HEK293 (cell line): ENCODE measurements around the gene HMX3.

Source experiments
- CTCF ChIA-PET: fragments of 350-600 bp; formaldehyde crosslinking; extraction: SDS; loops from one replicate; lab custom pipeline; 2021; ENCODE audit warnings: antibody characterized with exemption; lab: Yijun Ruan, JAX
- POLR2A ChIA-PET: fragments of 300-600 bp; formaldehyde crosslinking; extraction: SDS; loops from one replicate; lab custom pipeline; 2020; ENCODE audit warnings: antibody characterized with exemption, inconsistent platforms; lab: Yijun Ruan, JAX
- H3K27ac ChIP-seq: fragments of 200-500 bp; sonication (Bioruptor generic); 2 replicates; pipeline ENCODE4 v1.5.1; 2014; ENCODE audit warnings: low read depth, low read length, control low read depth, inconsistent platforms; ENCODE audit errors: extremely low read depth
- H3K36me3 ChIP-seq, 2 experiments: fragments of 200-500 bp in 1 of 2; sonication (Bioruptor generic) in 1 of 2; 1 replicate in 1 of 2; 2 replicates in 1 of 2; pipeline ENCODE4 v1.5.1; 2014 to 2017; ENCODE audit warnings: inconsistent platforms in 2 of 2, low read length in 2 of 2; ENCODE audit not compliant: control insufficient read depth in 2 of 2, insufficient read depth in 1 of 2
- H3K4me1 ChIP-seq: fragments of 200-500 bp; sonication (Bioruptor generic); 2 replicates; pipeline ENCODE4 v1.5.1; 2014; ENCODE audit warnings: mild to moderate bottlenecking, low read length, inconsistent platforms; ENCODE audit not compliant: control insufficient read depth, insufficient read depth
- H3K4me3 ChIP-seq: 2 replicates; pipeline ENCODE4 v1.5.1; 2011; ENCODE audit warnings: low read depth, mild to moderate bottlenecking, control low read depth, low read length, moderate library complexity
- H3K9me3 ChIP-seq: fragments of 200-500 bp; sonication (Bioruptor generic); 2 replicates; pipeline ENCODE4 v1.5.1; 2014; ENCODE audit warnings: low read depth, low read length, inconsistent platforms; ENCODE audit not compliant: control insufficient read depth, insufficient read depth
- GLI2 ChIP-seq: fragments of 450-650 bp; formaldehyde crosslinking; IDR thresholded peaks from 2 replicates; pipeline ENCODE4; 2017; ENCODE audit warnings: missing biosample characterization, missing genetic modification characterization, low read depth, borderline replicate concordance
- HIC1 ChIP-seq: fragments of 450-650 bp; formaldehyde crosslinking; IDR thresholded peaks from 2 replicates; pipeline ENCODE4 v1.5.1; 2016; ENCODE audit warnings: missing biosample characterization, missing genetic modification characterization
- KLF1 ChIP-seq: fragments of 450-650 bp; formaldehyde crosslinking; IDR thresholded peaks from 2 replicates; pipeline ENCODE4 v1.5.1; 2016; ENCODE audit warnings: missing biosample characterization, missing genetic modification characterization
- PRDM1 ChIP-seq: fragments of 450-650 bp; formaldehyde crosslinking; IDR thresholded peaks from 2 replicates; pipeline ENCODE4; 2016; ENCODE audit warnings: missing biosample characterization, missing genetic modification characterization
- ZBTB17 ChIP-seq: fragments of 450-650 bp; formaldehyde crosslinking; IDR thresholded peaks from 2 replicates; pipeline ENCODE4 v1.5.1; 2016; ENCODE audit warnings: missing biosample characterization, missing genetic modification characterization
- ZNF10 ChIP-seq: fragments of 450-650 bp; formaldehyde crosslinking; IDR thresholded peaks from 2 replicates; pipeline ENCODE4 v1.5.1; 2017; ENCODE audit warnings: missing biosample characterization, missing genetic modification characterization
- ZNF202 ChIP-seq: fragments of 450-650 bp; formaldehyde crosslinking; IDR thresholded peaks from 2 replicates; pipeline ENCODE4 v1.5.1; 2016; ENCODE audit warnings: missing biosample characterization, missing genetic modification characterization, borderline replicate concordance
- ZNF24 ChIP-seq: fragments of 450-650 bp; formaldehyde crosslinking; IDR thresholded peaks from 2 replicates; pipeline ENCODE4 v1.5.1; 2016; ENCODE audit warnings: missing biosample characterization, missing genetic modification characterization
- ZNF366 ChIP-seq: fragments of 450-650 bp; formaldehyde crosslinking; conservative IDR thresholded peaks from 2 replicates; pipeline ENCODE4 v1.5.1; 2016; ENCODE audit warnings: missing biosample characterization, missing genetic modification characterization
- ZNF514 ChIP-seq: fragments of 450-650 bp; formaldehyde crosslinking; IDR thresholded peaks from 2 replicates; pipeline ENCODE4 v1.5.1; 2016; ENCODE audit warnings: missing biosample characterization, missing genetic modification characterization
- ZNF521 ChIP-seq: fragments of 450-650 bp; formaldehyde crosslinking; IDR thresholded peaks from 2 replicates; pipeline ENCODE4 v1.5.1; 2017; ENCODE audit warnings: missing biosample characterization, mild to moderate bottlenecking, missing genetic modification characterization
- ZNF600 ChIP-seq: fragments of 450-650 bp; formaldehyde crosslinking; IDR thresholded peaks from 2 replicates; pipeline ENCODE4 v1.5.1; 2016; ENCODE audit warnings: missing biosample characterization, missing genetic modification characterization
- ZNF629 ChIP-seq: fragments of 450-650 bp; formaldehyde crosslinking; IDR thresholded peaks from 2 replicates; pipeline ENCODE4 v1.5.1; 2017; ENCODE audit warnings: missing biosample characterization, missing genetic modification characterization

Gene HMX3

GRCh38 chr10:123154711-123155505 lies 19.1 kb downstream of the HMX3 start (continued):
- no peak for TF ChIP-seq GLI2
- no peak for TF ChIP-seq ZNF521 (tag by site-specific recombination)
- no peak for TF ChIP-seq ZNF202
- TF ChIP-seq, all 188 proteins: peak for 26

- Histone ChIP-seq H3K4me3 (peak overlapping the region; percentile 93), H3K4me1 (peaks cover 13% of the 10 kb centered on the region), H3K36me3 (peaks cover 48 to 62% of the 10 kb centered on the region in 2 experiments), H3K27ac (no peak overlapping the region), H3K9me3 (no peaks in the 10 kb centered on the region)
- CTCF ChIA-PET: interaction anchor here (0.6 to 1.2 kb wide), 2 partner anchors 10 to 225 kb away, joined by 3 to 5 read pairs; no protein-coding TSS in a partner anchor
- POLR2A ChIA-PET: interaction anchor here (1.3 kb wide), 1 partner anchor 12 kb away, joined by 4 read pairs; no protein-coding TSS in a partner anchor
- no peak for TF ChIP-seq ZNF24 (tag by site-specific recombination)
- no peak for TF ChIP-seq ZNF202
Observed at GRCh38 chr10:123156078-123156477, 20.3 kb downstream of the HMX3 start.

GRCh38 chr10:123157210-123157609 lies 21.4 kb downstream of the HMX3 start:
- Histone ChIP-seq H3K4me3 (no peak overlapping the region), H3K9me3 (no peaks in the 10 kb centered on the region), H3K4me1 (peaks cover 13% of the 10 kb centered on the region), H3K36me3 (peaks cover 59 to 73% of the 10 kb centered on the region in 2 experiments), H3K27ac (no peak overlapping the region)
- ChIA-PET CTCF (no interaction called here), POLR2A (interaction anchor here (1.3 kb wide), 1 partner anchor 11 kb away, joined by 4 read pairs; no protein-coding TSS in a partner anchor)
- peak; percentile 64; the same call in 1 of the 2 replicates for TF ChIP-seq ZBTB17 (tag by site-specific recombination)
- TF ChIP-seq ZNF600 (tag by site-specific recombination): peak; percentile 21; the same call in 1 of the 2 replicates
- TF ChIP-seq ZNF366: 0 out of 2 replicates have a peak, but pooled peaks have one; percentile 20
- no peak for TF ChIP-seq ZNF514 (tag by site-specific recombination)
- 0 out of 2 replicates have a peak, but pooled peaks have one; percentile 32 for TF ChIP-seq HIC1 (tag by site-specific recombination)
- TF ChIP-seq ZNF629 (tag by site-specific recombination): peak; percentile 58; the same call in 1 of the 2 replicates
- no peak for TF ChIP-seq ZNF10 (tag by site-specific recombination)
- TF ChIP-seq, all 188 proteins: peak for 5

- POLR2A ChIA-PET: no interaction called here
- Histone ChIP-seq H3K9me3 (no peaks in the 10 kb centered on the region), H3K27ac (no peak overlapping the region), H3K4me3 (no peak overlapping the region), H3K4me1 (peaks cover 16% of the 10 kb centered on the region), H3K36me3 (peaks cover 74 to 87% of the 10 kb centered on the region in 2 experiments)
- CTCF ChIA-PET: interaction anchor here (1.5 kb wide), 1 partner anchor 25 kb away, joined by 10 read pairs; no protein-coding TSS in a partner anchor
- TF ChIP-seq KLF1 (no peak), PRDM1 (tag by site-specific recombination) (0 out of 2 replicates have a peak, but pooled peaks have one; percentile 21)
Observed at GRCh38 chr10:123158682-123159081, 22.9 kb downstream of the HMX3 start.
